HK-2 (cell line): ENCODE data around the gene SPINK8.
"Not testable (repeated sequence)": the region's sequence is repeated elsewhere in the genome, so short reads cannot be mapped to it uniquely, and the experiment has no call there.

Source experiments
- DNase-seq: peaks from one replicate; pipeline ENCODE4 v3.0.0-alpha.2; 2018; ENCODE audit not compliant: unreplicated experiment

Gene SPINK8

DNA sequence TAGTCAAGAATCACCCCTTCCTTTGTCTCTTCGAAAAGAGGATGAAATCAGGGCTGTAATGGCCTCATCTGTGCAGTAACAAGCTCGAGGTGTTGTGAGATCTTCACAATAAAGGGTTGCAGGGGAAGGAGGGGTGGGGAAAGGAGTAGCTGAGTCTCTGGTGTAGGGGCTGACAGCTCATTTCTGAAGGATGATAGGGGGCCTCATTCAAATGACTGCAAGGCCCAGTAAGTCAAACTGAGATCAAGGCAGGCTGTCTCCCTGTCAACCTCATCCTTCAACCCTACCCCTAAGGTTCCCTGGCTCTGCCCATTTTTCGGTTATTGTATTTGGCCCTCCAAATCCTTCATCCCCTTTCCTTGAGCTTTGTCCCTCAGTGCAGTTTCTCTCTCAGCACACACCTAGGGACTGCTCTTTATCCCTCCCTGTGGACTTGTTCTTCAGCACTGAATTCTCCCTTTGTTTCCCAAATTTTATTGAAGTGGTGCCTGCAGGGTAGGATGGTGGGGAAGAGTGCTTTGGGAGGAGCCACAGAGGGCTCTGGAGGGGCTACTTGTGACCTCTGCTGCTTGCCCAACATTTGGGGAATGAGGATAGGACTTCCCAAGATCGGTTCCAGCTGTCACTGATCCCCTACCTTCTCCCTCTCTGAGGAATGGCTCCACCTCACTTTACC lies 54.4 kb downstream of the SPINK8 start:
- DNase-seq = no peak

DNA sequence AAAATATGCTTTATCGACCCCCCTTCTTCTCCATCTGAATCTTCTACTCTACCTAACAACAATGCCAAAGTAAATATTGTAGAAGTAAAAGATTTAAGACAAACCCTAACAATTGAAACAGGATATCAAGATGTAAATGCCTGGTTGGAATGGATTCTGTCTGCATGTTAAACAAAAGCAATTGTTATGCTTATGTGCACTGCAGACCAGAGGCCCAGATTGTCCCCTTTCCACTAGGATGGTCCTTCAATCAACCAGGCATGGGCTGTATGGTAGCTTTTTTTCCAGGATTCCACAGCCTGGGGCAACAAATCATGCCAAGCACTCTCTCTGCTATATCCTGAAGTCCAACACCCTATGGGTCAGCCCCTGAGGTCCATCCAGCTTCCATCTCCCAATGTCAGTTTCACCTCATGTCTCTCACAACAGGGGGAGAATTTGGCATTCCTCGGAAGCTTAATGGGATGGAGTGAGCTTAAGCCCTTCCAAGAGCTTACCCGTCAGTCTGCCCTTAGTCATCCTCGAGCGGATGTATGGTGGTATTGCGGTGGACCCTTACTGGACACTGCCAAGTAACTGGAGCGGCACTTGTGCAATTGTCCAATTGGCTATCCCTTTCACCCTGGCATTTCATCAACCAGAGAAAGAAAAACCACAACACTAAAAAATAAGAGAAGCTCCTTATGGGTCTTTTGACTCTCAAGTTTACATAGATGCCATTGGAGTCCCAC lies 56.4 kb downstream of the SPINK8 start:
- no peak for DNase-seq

DNA sequence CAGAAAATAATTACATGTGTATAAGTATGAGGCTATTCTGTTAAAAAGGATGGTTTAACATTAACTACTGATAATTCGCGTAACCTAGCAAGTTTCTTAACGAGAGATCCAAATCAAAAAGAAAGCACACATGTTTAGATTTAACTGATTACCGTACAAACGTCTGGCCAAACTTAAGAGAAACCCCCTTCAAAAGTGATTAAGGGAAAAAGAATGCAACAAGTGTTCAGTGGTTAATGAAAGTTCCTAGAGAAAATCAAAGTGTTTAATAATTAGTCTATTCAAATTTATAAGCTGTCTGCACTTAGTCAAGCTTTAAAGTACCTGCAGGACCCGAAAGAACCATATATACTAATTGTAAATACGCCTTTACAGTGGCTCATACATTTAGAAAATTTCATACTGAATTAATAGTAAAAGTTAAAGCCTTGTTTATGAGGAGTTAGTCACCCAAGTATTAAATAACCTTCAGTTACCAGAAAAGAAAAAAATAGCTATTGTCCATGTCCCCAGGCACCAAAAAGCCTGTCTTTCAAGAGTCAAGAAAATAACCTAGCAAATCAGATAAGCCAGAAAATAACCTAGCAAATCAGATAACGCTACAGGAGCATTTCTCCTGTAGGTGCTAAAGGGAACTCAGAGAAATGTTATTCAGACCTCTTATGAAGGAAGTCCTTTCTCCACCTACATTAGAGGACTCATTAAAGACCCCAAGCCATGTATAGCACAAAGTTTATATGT lies 58.0 kb downstream of the SPINK8 start:
- DNase-seq = no peak

DNA sequence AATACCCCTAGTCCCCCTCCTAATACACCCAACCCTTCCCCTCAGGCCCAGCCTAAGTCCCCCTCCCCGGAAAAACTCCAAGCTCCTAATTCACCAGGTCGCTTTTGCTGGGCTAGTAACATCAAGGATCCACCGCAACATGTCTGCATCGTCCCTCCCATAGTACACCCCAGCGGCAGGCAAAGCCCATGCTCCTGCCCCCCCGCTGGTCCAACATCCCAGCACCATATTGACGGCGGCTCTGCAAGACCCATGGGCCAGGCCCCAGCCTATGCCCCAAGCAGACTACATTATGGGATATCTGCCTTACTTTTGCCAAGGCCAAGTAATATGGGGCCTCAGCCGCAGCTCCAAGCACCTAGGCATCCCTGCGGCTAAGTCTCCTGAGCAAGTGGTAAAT lies 59.0 kb downstream of the SPINK8 start:
- no peak for DNase-seq

DNA sequence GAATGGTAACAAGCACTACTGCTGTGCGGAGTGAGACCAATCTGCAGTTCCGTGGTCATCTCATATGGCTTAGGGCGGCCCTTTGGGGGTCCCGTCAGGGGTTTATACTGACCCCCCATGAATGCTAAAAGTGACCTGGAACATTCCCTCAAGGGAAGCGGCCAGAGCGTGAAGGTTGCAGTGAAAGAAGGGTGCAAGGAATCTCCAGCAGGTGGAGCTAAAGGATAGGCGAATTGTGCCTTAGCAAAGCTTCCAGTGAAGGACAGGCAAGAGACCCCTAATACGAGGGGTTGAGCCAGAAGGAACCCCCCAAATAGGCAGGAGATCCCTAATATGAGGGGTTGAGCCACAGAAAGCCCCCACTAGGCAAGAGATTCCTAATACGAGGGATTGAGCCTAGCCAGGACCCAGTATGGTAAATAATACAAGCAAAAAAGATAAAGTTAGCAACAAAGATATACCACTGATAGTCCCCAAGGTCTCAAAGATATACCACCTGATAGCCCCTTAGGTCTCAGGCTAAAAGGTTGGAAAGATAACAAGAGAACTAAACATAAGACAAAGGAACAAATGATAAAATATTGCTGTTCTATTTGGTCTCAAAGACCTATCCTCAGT lies 59.8 kb downstream of the SPINK8 start:
- DNase-seq = peak; percentile 33

DNA sequence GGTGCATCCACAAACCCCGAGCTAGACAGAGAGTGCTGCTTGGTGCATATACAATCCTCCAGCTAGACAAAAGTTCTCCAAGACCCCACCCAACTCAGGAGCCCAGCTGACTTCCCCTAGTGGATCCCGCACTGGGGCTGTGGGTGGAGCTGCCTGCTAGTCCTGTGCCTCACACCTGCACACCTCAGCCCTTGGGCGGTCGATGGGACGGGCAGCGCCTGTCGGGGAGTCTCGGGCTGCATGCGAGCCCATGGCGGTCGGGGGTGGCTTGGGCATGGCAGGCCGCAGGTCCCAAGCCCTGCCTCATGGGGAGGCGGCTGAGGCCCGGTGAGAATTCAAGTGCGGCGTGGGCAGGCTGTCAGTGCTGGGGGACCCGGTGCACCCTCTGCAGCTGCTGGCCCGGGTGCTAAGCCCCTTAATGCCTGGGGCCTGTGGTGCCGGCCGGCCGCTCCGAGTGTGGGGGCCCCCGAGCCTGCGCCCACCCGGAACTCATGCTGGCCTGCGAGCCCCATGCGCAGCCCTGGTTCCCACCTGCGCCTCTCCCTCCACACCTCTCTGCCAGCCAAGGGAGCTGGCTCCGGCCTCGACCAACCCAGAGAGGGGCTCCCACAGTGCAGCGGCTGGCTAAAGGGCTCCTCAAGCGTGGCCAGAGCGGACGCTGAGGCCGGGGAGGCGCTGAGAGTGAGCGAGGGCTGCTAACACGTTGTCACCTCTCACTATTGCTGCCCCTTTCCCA lies 61.5 kb downstream of the SPINK8 start:
- DNase-seq = no peak

DNA sequence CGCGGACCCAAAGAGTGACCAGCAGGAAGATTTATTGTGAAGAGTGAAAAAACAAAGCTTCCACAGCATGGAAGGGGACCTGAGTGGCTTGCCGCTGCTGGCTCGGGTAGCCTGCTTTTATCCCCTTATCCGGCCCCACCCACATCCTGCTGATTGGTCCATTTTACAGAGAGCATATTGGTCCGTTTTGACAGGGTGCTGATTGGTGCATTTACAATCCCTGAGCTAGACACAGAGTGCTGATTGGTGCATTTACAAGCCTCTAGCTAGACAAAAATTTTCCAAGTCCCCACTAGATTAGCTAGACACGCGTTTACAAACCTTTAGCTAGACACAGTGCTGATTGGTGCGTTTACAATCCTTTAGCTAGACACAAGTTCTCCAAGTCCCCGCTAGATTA lies 62.2 kb downstream of the SPINK8 start:
- DNase-seq = not testable (repeated sequence)

DNA sequence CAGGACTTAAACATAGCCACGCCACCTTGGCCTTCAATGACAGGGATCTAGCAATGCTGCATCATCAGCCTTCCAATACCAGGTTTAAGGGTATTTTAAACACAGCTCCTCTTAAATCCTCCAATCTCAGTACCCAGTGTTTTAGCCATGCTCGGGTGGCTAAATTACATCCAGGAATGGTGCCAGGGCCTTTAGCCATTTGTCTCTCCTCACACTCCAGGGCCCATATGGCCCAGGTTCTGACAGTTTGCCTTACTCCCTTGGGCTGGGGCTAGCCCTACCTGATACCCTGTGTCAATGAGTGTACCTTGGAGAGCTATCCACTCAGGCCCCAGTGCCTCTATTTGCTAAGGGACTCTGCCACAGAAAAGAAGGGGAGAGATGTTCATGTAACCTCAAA lies 63.2 kb downstream of the SPINK8 start:
- DNase-seq = no peak

DNA sequence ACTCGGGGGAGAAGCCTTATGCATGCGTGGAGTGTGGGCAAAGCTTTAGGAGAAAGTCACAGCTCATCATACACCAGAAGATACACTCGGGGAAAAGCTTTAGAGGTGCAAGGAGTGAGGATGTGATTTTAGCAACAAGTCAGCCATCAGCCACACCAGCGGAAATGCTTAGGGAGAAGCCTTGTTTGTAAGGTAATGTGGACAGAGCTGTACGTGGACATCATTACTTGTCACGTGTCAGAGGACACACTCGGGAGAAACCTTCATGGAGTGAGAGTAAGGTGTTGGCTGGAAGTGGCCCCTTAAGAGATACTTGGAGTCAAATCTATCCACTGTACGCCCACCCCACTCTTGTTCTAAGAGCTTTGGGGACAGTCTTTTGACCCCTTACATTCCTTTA lies 63.9 kb downstream of the SPINK8 start:
- no peak for DNase-seq

DNA sequence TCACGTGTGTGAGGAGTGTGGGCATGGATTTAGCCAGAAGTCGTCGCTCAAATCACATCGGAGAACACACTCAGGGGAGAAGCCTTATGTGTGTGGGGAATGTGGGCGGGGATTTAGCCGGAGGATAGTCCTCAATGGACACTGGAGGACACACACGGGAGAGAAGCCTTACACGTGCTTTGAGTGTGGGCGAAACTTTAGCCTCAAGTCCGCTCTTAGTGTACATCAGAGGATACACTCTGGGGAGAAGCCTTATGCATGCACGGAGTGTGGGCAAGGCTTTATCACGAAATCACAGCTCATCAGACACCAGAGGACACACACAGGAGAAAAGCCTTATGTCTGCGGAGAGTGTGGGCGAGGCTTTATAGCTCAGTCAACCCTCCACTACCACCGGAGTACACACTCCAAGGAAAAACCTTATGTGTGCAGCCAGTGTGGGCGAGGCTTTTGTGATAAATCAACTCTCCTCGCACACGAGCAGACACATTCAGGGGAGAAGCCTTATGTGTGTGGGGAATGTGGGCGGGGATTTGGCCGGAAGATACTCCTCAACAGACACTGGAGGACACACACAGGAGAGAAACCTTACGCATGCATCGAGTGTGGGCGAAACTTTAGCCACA lies 64.4 kb downstream of the SPINK8 start:
- DNase-seq = no peak

DNA sequence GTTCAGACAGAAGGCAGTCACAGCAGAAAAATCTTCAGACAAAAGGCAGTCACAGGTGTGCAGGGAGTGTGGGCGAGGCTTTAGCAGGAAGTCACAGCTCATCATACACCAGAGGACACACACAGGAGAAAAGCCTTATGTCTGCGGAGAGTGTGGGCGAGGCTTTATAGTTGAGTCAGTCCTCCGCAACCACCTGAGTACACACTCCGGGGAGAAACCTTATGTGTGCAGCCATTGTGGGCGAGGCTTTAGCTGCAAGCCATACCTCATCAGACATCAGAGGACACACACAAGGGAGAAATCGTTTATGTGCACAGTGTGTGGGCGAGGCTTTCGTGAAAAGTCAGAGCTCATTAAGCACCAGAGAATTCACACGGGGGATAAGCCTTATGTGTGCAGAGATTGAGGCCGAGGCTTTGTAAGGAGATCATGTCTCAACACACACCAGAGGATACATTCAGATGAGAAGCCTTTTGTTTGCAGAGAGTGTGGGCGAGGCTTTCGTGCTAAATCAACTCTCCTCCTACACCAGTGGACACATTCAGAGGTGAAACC lies 65.0 kb downstream of the SPINK8 start:
- DNase-seq = no peak

DNA sequence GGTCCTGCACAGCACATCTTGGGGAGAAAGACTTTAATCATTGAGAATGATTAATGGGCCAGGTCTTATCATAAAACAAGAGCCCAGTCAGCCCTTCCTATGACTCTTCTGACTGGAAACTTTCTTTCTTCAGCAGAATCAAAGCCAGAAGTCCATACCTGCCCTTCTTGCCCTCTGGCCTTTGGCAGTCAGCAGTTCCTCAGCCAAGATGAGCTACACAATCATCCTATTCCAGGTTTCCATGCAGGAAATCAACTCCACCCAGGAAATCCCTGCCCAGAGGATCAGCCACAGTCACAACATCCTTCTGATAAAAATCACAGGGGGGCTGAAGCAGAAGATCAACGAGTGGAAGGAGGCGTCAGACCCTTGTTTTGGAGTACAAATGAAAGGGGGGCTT lies 65.7 kb downstream of the SPINK8 start:
- DNase-seq = no peak

DNA sequence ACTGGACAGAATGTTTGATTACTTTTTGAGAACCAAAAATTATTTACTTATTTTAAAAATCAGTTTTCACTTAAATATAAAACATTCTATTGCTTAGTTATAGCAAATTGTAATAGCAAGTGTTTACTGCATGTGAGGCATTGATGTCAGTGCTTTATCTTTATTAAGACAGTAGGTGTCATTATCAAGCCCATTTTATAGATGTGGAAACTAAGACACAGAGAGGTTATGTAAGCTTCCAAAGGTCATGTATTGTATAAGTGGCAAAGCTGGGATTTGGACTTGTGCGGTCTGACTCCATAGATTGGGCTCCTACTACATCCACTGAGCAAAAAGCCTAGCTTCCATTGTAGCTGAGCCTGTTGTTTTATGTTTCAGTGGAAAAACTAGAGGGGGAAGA lies 74.9 kb downstream of the SPINK8 start:
- DNase-seq = no peak
